B cell (primary cell): ENCODE measurements around the gene WWC2. TPM values are rescaled to one million over a fixed set of nuclear protein-coding genes. Genes with fewer than 3 reads are reported as not detected.

Source experiments
- ATAC-seq: fragments of 200-7000 bp; cut with Tn5 transposase; one replicate; pipeline ENCODE4 v1.10.0; 2021; ENCODE audit warnings: low read depth, mild to moderate bottlenecking, moderate number of reproducible peaks, moderate library complexity
- CTCF ChIA-PET: fragments of 350-600 bp; sonication (Branson Sonifier 250); formaldehyde crosslinking; loops from one replicate; lab custom pipeline; 2021; ENCODE audit warnings: antibody characterized with exemption, inconsistent platforms; lab: Charles Lee
- POLR2A ChIA-PET: fragments of 350-600 bp; sonication (Branson Sonifier 250); formaldehyde crosslinking; loops from one replicate; lab custom pipeline; 2021; ENCODE audit warnings: antibody characterized with exemption; lab: Charles Lee
- DNase-seq: peaks from one replicate; pipeline ENCODE4 v3.0.0; 2013
- H2AFZ ChIP-seq: 2 replicates; pipeline ENCODE4 v1.6.1; 2012; ENCODE audit warnings: mild to moderate bottlenecking, low read depth, low read length; ENCODE audit not compliant: insufficient read depth, poor library complexity, severe bottlenecking
- H3K27ac ChIP-seq, 2 donors: 1 replicate in 1 of 2; 2 replicates in 1 of 2; pipeline ENCODE4 v1.5.1; 2012 to 2013; ENCODE audit warnings: low read length in 2 of 2, mild to moderate bottlenecking in 2 of 2, moderate library complexity in 1 of 2
- H3K27me3 ChIP-seq, 4 experiments: fragments of 200-600 bp in 1 of 4; sonication (generic) in 1 of 4; replicated peaks in 1 of 4; 1 replicate in 2 of 4; 2 replicates in 2 of 4; pipeline versions ENCODE4 v1.6.1 to v1.7.0; 2013 to 2016; ENCODE audit warnings: low read length in 3 of 4, mild to moderate bottlenecking in 2 of 4, mixed read lengths in 1 of 4, moderate library complexity in 1 of 4; ENCODE audit not compliant: insufficient read depth in 4 of 4, control insufficient read depth in 3 of 4; ENCODE audit errors: control extremely low read depth in 1 of 4
- H3K36me3 ChIP-seq, 2 experiments: replicated peaks in 1 of 2; 1 replicate in 1 of 2; 2 replicates in 1 of 2; pipeline versions ENCODE4 v1.6.1 to v1.7.1; 2013; ENCODE audit warnings: low read length in 1 of 2; ENCODE audit not compliant: insufficient read depth in 2 of 2, control insufficient read depth in 1 of 2; ENCODE audit errors: control extremely low read depth in 1 of 2, extremely low read depth in 1 of 2
- H3K4me1 ChIP-seq, 2 donors: fragments of 200-600 bp in 1 of 2; sonication (generic) in 1 of 2; 1 replicate in 1 of 2; 2 replicates in 1 of 2; pipeline versions ENCODE4 v1.5.1 to v1.6.1; 2013 to 2017; ENCODE audit warnings: low read length in 2 of 2; ENCODE audit not compliant: control insufficient read depth in 2 of 2, insufficient read depth in 2 of 2
- H3K4me2 ChIP-seq: replicated peaks from 2 replicates; pipeline ENCODE3; 2012; ENCODE audit warnings: mild to moderate bottlenecking, low read depth, low read length; ENCODE audit not compliant: poor library complexity, severe bottlenecking
- H3K4me3 ChIP-seq, 5 experiments: fragments of 200-600 bp in 1 of 5; sonication (generic) in 1 of 5; 1 replicate in 3 of 5; 2 replicates in 2 of 5; pipeline versions ENCODE4 v1.5.1 to v1.7.0; 2011 to 2016; ENCODE audit warnings: low read length in 4 of 5, mild to moderate bottlenecking in 4 of 5, low read depth in 2 of 5, control low read depth in 1 of 5, moderate library complexity in 1 of 5; ENCODE audit not compliant: insufficient read depth in 1 of 5; ENCODE audit errors: control extremely low read depth in 1 of 5, extremely low read depth in 1 of 5
- H3K79me2 ChIP-seq: fragments of 200-600 bp; sonication (generic); one replicate; pipeline ENCODE4 v1.6.0; 2016; ENCODE audit warnings: low read length; ENCODE audit not compliant: control insufficient read depth, insufficient read depth
- H3K9ac ChIP-seq: fragments of 200-600 bp; sonication (generic); 2 replicates; pipeline ENCODE4 v1.6.1; 2017; ENCODE audit warnings: mild to moderate bottlenecking, low read length, moderate library complexity
- H3K9me3 ChIP-seq, 3 donors: one replicate each; pipeline versions ENCODE4 v1.6.1 to v1.7.1; 2013; ENCODE audit warnings: low read length in 2 of 3; ENCODE audit not compliant: control insufficient read depth in 2 of 3, insufficient read depth in 1 of 3; ENCODE audit errors: control extremely low read depth in 1 of 3
- H4K20me1 ChIP-seq: 2 replicates; pipeline ENCODE4 v1.6.0; 2012; ENCODE audit warnings: mild to moderate bottlenecking, low read length; ENCODE audit not compliant: insufficient read depth, control insufficient read depth, poor library complexity, severe bottlenecking
- H3K27ac Mint-ChIP-seq: one replicate; pipeline ENCODE4 v1.8.0; 2021; ENCODE audit warnings: mixed read lengths
- H3K27me3 Mint-ChIP-seq: one replicate; pipeline ENCODE4 v1.8.0; 2021; ENCODE audit warnings: mixed read lengths
- H3K4me1 Mint-ChIP-seq: one replicate; pipeline ENCODE4 v1.8.0; 2021; ENCODE audit warnings: mixed read lengths
- H3K4me3 Mint-ChIP-seq: one replicate; pipeline ENCODE4 v1.8.0; 2021; ENCODE audit warnings: mixed read lengths
- H3K9me3 Mint-ChIP-seq: one replicate; pipeline ENCODE4 v1.8.0; 2022; ENCODE audit warnings: mixed read lengths; ENCODE audit not compliant: insufficient read depth
- EZH2 ChIP-seq: IDR thresholded peaks from 2 replicates; pipeline ENCODE4 v1.6.1; 2012; ENCODE audit warnings: borderline replicate concordance, low read depth, mild to moderate bottlenecking, moderate library complexity, low read length; ENCODE audit not compliant: insufficient read depth, poor library complexity, severe bottlenecking
- WGBS: methylation state at CpG from one replicate; pipeline ENCODE4 v1.1.5; 2013; ENCODE audit warnings: missing lambda C conversion rate; ENCODE audit not compliant: insufficient coverage; 5-methylcytosine and 5-hydroxymethylcytosine counted together
- intact Hi-C: fragments of 100-400 bp; cut with micrococcal nuclease; formaldehyde crosslinking; loops from one replicate; pipeline ENCODE4 v1.10.0; 2022
- polyA plus RNA-seq: library from polyadenylated mRNA; depleted of rRNA; stranded (reverse); fragments of >200 nt; gene quantifications from 2 replicates; pipeline ENCODE4 v1.2.3, GENCODE V29; 2012
- total RNA-seq, 2 donors: library from RNA; stranded (reverse); fragments of 120-200 nt in 1 of 2; gene quantifications; 1 replicate in 1 of 2; 2 replicates in 1 of 2; pipeline versions ENCODE4 v1.2.3 to v1.2.4, GENCODE V29; 2013 to 2022
- TF ChIP-seq, protein P1 (sequence below): fragments of 200-600 bp; IDR thresholded peaks from one replicate; pipeline ENCODE4 v1.8.0; 2022; ENCODE audit warnings: antibody characterized with exemption, mild to moderate bottlenecking

WWC2 gene
- total and polyA plus RNA-seq, 2 donors (not counting 1 experiment from before 2014, with no cell fraction given) = 0.07 to 0.32 TPM

DNA sequence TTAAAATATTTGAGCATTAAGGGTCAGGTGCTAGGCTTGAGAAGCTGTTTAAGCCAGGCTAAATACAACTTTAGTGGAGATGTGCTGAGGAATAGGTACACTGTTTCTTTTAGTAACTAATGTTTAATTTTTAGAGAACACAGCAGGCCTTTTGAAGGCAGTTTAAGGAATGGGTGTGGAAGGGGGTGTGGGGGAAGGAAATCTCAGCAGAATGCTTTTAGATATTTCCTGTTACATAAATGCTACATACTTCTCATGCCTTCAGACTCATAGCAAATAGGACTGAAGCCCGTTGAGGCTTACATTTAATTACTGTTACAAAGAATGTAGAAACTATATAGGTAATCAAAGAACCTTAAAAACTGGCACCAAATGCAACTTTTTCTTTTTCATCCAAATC, 66.3 kb downstream of the WWC2 start:
- Mint-ChIP-seq H3K4me1 (no peaks in the 10 kb centered on the region), H3K9me3 (no peaks in the 10 kb centered on the region), H3K27ac (no peak overlapping the region), H3K4me3 (no peak overlapping the region), H3K27me3 (peaks cover 6% of the 10 kb centered on the region)
- intact Hi-C loops = no loop called here
- Histone ChIP-seq H3K27ac (no peak overlapping the region), H3K36me3 (no peaks in the 10 kb centered on the region), H3K4me1 (no peaks in the 10 kb centered on the region), H4K20me1 (no peaks in the 10 kb centered on the region), H3K9me3 (no peaks in the 10 kb centered on the region), H2AFZ (no peak overlapping the region), H3K79me2 (no peaks in the 10 kb centered on the region), H3K9ac (no peak overlapping the region), H3K27me3 (no peaks in the 10 kb centered on the region), H3K4me3 (no peak overlapping the region), H3K4me2 (no peak overlapping the region)
- DNase-seq = no peak
- no peak for ATAC-seq
- CTCF ChIA-PET = no interaction called here
- POLR2A ChIA-PET = no interaction called here
- WGBS = no CpG with 5 or more reads among the region's 1 CpG
- TF ChIP-seq EZH2 = no peak
- TF ChIP-seq, protein P1, sequence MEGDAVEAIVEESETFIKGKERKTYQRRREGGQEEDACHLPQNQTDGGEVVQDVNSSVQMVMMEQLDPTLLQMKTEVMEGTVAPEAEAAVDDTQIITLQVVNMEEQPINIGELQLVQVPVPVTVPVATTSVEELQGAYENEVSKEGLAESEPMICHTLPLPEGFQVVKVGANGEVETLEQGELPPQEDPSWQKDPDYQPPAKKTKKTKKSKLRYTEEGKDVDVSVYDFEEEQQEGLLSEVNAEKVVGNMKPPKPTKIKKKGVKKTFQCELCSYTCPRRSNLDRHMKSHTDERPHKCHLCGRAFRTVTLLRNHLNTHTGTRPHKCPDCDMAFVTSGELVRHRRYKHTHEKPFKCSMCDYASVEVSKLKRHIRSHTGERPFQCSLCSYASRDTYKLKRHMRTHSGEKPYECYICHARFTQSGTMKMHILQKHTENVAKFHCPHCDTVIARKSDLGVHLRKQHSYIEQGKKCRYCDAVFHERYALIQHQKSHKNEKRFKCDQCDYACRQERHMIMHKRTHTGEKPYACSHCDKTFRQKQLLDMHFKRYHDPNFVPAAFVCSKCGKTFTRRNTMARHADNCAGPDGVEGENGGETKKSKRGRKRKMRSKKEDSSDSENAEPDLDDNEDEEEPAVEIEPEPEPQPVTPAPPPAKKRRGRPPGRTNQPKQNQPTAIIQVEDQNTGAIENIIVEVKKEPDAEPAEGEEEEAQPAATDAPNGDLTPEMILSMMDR = no peak

DNA sequence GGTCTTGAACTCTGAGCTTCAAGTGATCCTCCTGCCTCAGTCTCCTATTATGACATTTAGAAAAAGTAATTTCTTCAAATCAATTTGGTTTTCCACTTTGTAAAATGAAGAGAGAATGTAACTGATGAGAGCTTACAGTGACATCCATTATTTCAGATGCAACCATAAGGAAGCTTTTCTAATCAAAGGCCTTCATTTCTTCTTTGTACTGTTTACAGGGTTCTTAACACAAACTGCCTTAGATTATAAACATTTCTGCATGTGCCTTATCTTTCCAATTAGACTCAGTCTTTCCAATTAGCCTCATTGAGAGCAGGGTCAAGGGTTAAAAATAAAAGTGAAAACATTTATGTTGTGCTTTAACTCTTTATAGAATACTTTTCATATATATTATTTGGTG, 71.8 kb downstream of the WWC2 start:
- CTCF ChIA-PET = no interaction called here

More for the DNA sequence above, 71.8 kb downstream of the WWC2 start:
- Histone ChIP-seq H3K36me3 (no peaks in the 10 kb centered on the region), H2AFZ (no peak overlapping the region), H3K9ac (no peak overlapping the region), H3K27me3 (no peaks in the 10 kb centered on the region), H3K4me1 (no peaks in the 10 kb centered on the region), H3K4me3 (no peak overlapping the region), H4K20me1 (no peaks in the 10 kb centered on the region), H3K27ac (no peak overlapping the region), H3K79me2 (no peaks in the 10 kb centered on the region), H3K4me2 (no peak overlapping the region), H3K9me3 (no peaks in the 10 kb centered on the region)
- Mint-ChIP-seq H3K4me3 (no peak overlapping the region), H3K27me3 (peaks cover 8% of the 10 kb centered on the region), H3K9me3 (no peaks in the 10 kb centered on the region), H3K4me1 (no peaks in the 10 kb centered on the region), H3K27ac (no peak overlapping the region)
- DNase-seq (no peak), ATAC-seq (no peak)
- intact Hi-C loops = no loop called here
- POLR2A ChIA-PET = no interaction called here
- TF ChIP-seq EZH2 = no peak
- TF ChIP-seq, protein P1 = no peak
